SU-DHL-6 (cell line): Measurements from ENCODE around the gene INPP4B.

ENCODE experiments used
- H2AFZ ChIP-seq: fragments of 200-600 bp; sonication (generic); 2 replicates; pipeline ENCODE4 v1.6.1; 2014; ENCODE audit warnings: low read depth, mild to moderate bottlenecking, moderate library complexity, mixed read lengths, antibody characterized with exemption, low read length; ENCODE audit not compliant: severe bottlenecking
- H3F3A ChIP-seq: fragments of 200-600 bp; shearing (Covaris generic); 2 replicates; pipeline ENCODE4 v1.6.0; 2016; ENCODE audit warnings: antibody characterized with exemption, mild to moderate bottlenecking; ENCODE audit not compliant: insufficient read depth
- H3K27ac ChIP-seq: fragments of 200-600 bp; sonication (generic); 2 replicates; pipeline ENCODE4 v1.5.1; 2016; ENCODE audit warnings: low read depth, mild to moderate bottlenecking, low read length, moderate library complexity, mixed read lengths
- H3K27me3 ChIP-seq: fragments of 200-600 bp; sonication (generic), shearing (Covaris generic); 2 replicates; pipeline ENCODE4 v1.6.0; 2014; ENCODE audit warnings: mild to moderate bottlenecking, low read length
- H3K36me3 ChIP-seq: fragments of 200-600 bp; sonication (generic); 2 replicates; pipeline ENCODE4 v1.6.1; 2014; ENCODE audit warnings: mild to moderate bottlenecking, low read length, mixed read lengths
- H3K4me2 ChIP-seq: fragments of 300-600, 200-600 bp; shearing (Covaris generic), sonication (generic); 2 replicates; pipeline ENCODE4 v1.6.0; 2014; ENCODE audit warnings: low read length, low read depth, mild to moderate bottlenecking; ENCODE audit not compliant: poor library complexity, severe bottlenecking
- H3K4me3 ChIP-seq: fragments of 200-600 bp; sonication (generic); 2 replicates; pipeline ENCODE4 v1.5.1; 2014; ENCODE audit warnings: antibody characterized with exemption, low read length, mild to moderate bottlenecking, mixed read lengths; ENCODE audit not compliant: insufficient read depth, poor library complexity, severe bottlenecking
- H3K79me2 ChIP-seq: fragments of 200-600 bp; sonication (generic); 2 replicates; pipeline ENCODE4 v1.6.1; 2014; ENCODE audit warnings: mild to moderate bottlenecking, low read length, moderate library complexity; ENCODE audit not compliant: insufficient read depth
- H3K9ac ChIP-seq: fragments of 200-600 bp; sonication (generic); 2 replicates; pipeline ENCODE4 v1.7.0; 2014; ENCODE audit warnings: mild to moderate bottlenecking, low read length
- H3K9me2 ChIP-seq: fragments of 200-600 bp; sonication (generic); replicated peaks from 2 replicates; pipeline ENCODE4 v1.6.1; 2014; ENCODE audit warnings: low read length; ENCODE audit not compliant: insufficient read depth
- H3K9me3 ChIP-seq: fragments of 200-600 bp; sonication (generic); 2 replicates; pipeline ENCODE4 v1.6.1; 2014; ENCODE audit warnings: low read length, mixed read lengths; ENCODE audit not compliant: insufficient read depth
- H4K20me1 ChIP-seq: fragments of 200-600 bp; sonication (generic); 2 replicates; pipeline ENCODE4 v1.6.1; 2014; ENCODE audit warnings: low read depth, mild to moderate bottlenecking, antibody characterized with exemption, low read length, moderate library complexity, mixed read lengths
- CTCF ChIP-seq: fragments of 200-600 bp; sonication (generic); IDR thresholded peaks from one replicate; pipeline ENCODE4 v1.5.1; 2017; ENCODE audit warnings: antibody characterized with exemption, mild to moderate bottlenecking, low read length, moderate library complexity; ENCODE audit not compliant: insufficient read depth, poor library complexity, severe bottlenecking
- EZH2phosphoT487 ChIP-seq: fragments of 200-600 bp; sonication (generic), shearing (Covaris generic); conservative IDR thresholded peaks from 2 replicates; pipeline ENCODE4 v1.6.1; 2018; ENCODE audit warnings: mild to moderate bottlenecking, antibody characterized with exemption, low read length, moderate library complexity, mixed read lengths

The INPP4B gene

DNA sequence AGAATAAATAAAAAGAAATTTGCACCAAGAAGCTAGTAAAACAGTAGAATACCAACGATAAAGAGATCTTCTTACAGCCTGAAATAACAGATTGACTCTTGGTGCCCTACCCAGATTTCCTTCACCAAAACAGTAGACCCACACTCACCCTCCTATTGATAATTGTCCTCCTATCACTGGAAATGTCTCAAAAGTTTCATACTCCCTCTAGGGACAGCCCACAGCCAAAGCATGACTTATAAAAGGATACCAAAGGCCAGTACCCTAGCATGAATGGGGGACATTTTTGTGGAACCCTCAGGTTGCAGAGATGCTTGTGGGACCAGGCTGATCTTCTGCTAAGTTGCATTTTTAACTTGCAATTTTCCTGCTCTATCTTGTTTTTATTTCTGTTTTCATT, 104.1 kb downstream of the INPP4B start:
- no peaks in the 10 kb centered on the region for H3K36me3 ChIP-seq
- no peak overlapping the region for H3K4me2 ChIP-seq
- H3K27me3 ChIP-seq = no peaks in the 10 kb centered on the region
- H2AFZ ChIP-seq = no peak overlapping the region
- no peak overlapping the region for H3K9ac ChIP-seq
- H3F3A ChIP-seq = no peaks in the 10 kb centered on the region
- no peaks in the 10 kb centered on the region for H3K79me2 ChIP-seq
- no peaks in the 10 kb centered on the region for H4K20me1 ChIP-seq
- no peak overlapping the region for H3K4me3 ChIP-seq
- TF ChIP-seq CTCF = no peak
- no peak for TF ChIP-seq EZH2phosphoT487
- H3K9me3 ChIP-seq = no peaks in the 10 kb centered on the region
- H3K27ac ChIP-seq = no peak overlapping the region
- no peaks in the 10 kb centered on the region for H3K9me2 ChIP-seq

GRCh38 chr4:142728233-142728632, 117.9 kb downstream of the INPP4B start:
- no peak overlapping the region for H3K4me2 ChIP-seq
- H3K9ac ChIP-seq = no peak overlapping the region
- H3K27ac ChIP-seq = no peak overlapping the region

DNA sequence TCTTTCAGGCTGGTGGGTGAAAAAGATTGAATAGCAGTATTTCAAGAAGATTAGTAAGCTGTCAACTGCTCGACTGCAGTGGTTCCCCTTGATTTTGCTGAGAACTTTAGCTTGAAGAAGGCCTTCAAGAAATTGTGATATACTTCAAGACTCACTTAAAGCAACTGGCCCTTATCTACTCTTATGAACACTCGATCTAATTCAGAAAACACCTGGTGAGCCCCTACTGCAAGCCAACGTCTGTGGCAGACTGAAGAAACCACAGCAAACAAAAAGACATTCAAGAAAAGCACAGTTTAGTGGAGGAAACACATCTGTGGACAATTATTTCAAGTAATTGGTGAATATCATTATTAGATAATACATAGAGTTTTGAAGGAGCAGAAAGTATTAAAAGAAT, 119.0 kb downstream of the INPP4B start:
- no peak for TF ChIP-seq EZH2phosphoT487
- TF ChIP-seq CTCF = no peak
- no peaks in the 10 kb centered on the region for H3K27me3 ChIP-seq
- no peak overlapping the region for H3K4me3 ChIP-seq
- no peak overlapping the region for H2AFZ ChIP-seq
- H3K36me3 ChIP-seq = no peaks in the 10 kb centered on the region
- no peak overlapping the region for H3K9ac ChIP-seq
- H3K9me3 ChIP-seq = no peaks in the 10 kb centered on the region
- H3K79me2 ChIP-seq = no peaks in the 10 kb centered on the region
- no peaks in the 10 kb centered on the region for H3F3A ChIP-seq
- no peaks in the 10 kb centered on the region for H4K20me1 ChIP-seq
- no peaks in the 10 kb centered on the region for H3K9me2 ChIP-seq
- H3K27ac ChIP-seq = no peak overlapping the region
- no peak overlapping the region for H3K4me2 ChIP-seq

More at GRCh38 chr4:142728233-142728632, 117.9 kb downstream of the INPP4B start:
- Histone ChIP-seq H3K27me3 (no peaks in the 10 kb centered on the region), H3K4me3 (no peak overlapping the region), H3F3A (no peaks in the 10 kb centered on the region), H3K79me2 (no peaks in the 10 kb centered on the region), H3K9me2 (no peaks in the 10 kb centered on the region), H4K20me1 (no peaks in the 10 kb centered on the region), H2AFZ (no peak overlapping the region), H3K9me3 (no peaks in the 10 kb centered on the region), H3K36me3 (no peaks in the 10 kb centered on the region)
- TF ChIP-seq CTCF (no peak), EZH2phosphoT487 (no peak)
